GM12872 (cell line): Measurements from ENCODE around the gene PRKCA.

Experiments used
- TF ChIP-seq, protein P1 (sequence below): IDR thresholded peaks from 3 replicates; pipeline ENCODE4 v1.5.1; 2011; ENCODE audit warnings: low read depth, mild to moderate bottlenecking, low read length, moderate library complexity; ENCODE audit not compliant: insufficient read depth

The PRKCA gene

GRCh38 chr17:66386498-66387351 is 84.3 kb downstream of the PRKCA start:
- TF ChIP-seq, protein P1, sequence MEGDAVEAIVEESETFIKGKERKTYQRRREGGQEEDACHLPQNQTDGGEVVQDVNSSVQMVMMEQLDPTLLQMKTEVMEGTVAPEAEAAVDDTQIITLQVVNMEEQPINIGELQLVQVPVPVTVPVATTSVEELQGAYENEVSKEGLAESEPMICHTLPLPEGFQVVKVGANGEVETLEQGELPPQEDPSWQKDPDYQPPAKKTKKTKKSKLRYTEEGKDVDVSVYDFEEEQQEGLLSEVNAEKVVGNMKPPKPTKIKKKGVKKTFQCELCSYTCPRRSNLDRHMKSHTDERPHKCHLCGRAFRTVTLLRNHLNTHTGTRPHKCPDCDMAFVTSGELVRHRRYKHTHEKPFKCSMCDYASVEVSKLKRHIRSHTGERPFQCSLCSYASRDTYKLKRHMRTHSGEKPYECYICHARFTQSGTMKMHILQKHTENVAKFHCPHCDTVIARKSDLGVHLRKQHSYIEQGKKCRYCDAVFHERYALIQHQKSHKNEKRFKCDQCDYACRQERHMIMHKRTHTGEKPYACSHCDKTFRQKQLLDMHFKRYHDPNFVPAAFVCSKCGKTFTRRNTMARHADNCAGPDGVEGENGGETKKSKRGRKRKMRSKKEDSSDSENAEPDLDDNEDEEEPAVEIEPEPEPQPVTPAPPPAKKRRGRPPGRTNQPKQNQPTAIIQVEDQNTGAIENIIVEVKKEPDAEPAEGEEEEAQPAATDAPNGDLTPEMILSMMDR, result no peak

DNA sequence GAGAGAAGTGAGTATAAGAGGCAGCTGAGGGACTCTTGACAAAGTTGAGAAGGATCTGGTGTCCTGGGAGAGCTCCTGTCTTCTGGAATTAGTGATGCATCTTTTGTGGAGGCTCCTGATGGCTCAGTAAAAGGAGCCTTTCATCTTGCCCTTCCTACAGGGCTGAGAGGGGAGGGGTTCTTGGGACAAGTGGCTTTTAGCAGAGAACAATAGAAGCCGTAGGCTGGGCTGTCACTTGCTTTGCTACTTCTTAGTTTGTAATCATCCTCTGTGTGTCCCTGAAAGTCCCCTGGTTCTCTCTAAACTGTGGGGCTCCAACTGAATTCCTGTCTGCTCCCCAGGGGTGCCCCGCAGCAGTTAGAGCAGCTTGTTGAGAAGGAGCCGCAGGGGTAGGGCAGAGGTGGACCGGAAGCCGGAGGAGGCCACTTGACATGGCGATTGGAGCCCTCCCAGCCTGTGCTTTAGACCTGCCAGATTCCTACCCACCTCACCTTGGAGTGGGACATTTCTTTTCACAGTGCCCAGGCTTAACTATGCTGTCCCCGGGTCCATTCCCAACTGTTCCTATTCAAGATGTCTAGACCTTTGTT is 85.1 kb downstream of the PRKCA start:
- TF ChIP-seq, protein P1, result no peak

- TF ChIP-seq, protein P1, result no peak
Observed at GRCh38 chr17:66392783-66393437, 90.5 kb downstream of the PRKCA start.

DNA sequence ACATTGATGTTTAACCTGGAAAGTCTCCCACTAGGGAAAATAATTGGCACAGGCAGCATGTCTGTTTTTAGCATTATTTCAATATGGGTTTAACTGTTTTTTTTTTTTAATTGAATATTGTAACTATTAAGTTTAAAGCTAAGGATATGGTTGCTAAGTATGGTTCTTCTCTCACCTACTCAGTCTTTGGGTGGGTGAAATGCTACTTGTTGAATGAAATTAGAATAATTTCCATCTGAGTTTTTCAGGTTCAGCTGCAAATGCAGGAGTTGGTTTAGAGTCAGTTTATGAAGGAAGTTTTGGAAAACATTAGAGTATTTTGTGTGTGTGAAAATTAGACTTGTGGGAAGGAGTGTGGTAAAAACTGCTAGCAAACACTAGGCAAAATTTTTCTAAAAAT is 93.5 kb downstream of the PRKCA start:
- TF ChIP-seq, protein P1, result no peak

GRCh38 chr17:66397486-66397885 is 95.1 kb downstream of the PRKCA start:
- TF ChIP-seq, protein P1, result no peak

- TF ChIP-seq, protein P1, result no peak
Observed at GRCh38 chr17:66398059-66398458, 95.6 kb downstream of the PRKCA start.

- TF ChIP-seq, protein P1, result no peak
Observed at GRCh38 chr17:66398617-66399016, 96.2 kb downstream of the PRKCA start.
